H1 (cell line): ENCODE data around the gene NET1. TPM values are rescaled to one million over a fixed set of nuclear protein-coding genes. Genes with fewer than 3 reads are reported as not detected.

Experiments
- CTCF ChIA-PET: fragments of 300-600 bp; sonication (Branson Sonifier 250); formaldehyde crosslinking; loops from one replicate; lab custom pipeline; 2021; ENCODE audit not compliant: partially characterized antibody; lab: Charles Lee
- POLR2A ChIA-PET: fragments of 300-600 bp; sonication (Branson Sonifier 250); formaldehyde crosslinking; loops from one replicate; lab custom pipeline; 2021; ENCODE audit warnings: inconsistent platforms; ENCODE audit not compliant: partially characterized antibody; lab: Charles Lee
- DNase-seq, 2 experiments: peaks; one replicate each; pipeline versions ENCODE4 v3.0.0 to v3.0.0-alpha.2; 2010 to 2022; ENCODE audit warnings: low spot score in 2 of 2, low read depth in 1 of 2, mixed read lengths in 1 of 2
- FAIRE-seq: peaks from 2 replicates; lab custom pipeline; 2011; peaks lifted over from hg19 to GRCh38; lab: Jason Lieb, UNC
- H2AFZ ChIP-seq: 2 replicates; pipeline ENCODE4 v1.8.1; 2012; ENCODE audit warnings: low read length, inconsistent platforms
- H2AK5ac ChIP-seq: 2 replicates; pipeline ENCODE4 v1.6.1; 2013; ENCODE audit warnings: low read depth, low read length
- H2BK120ac ChIP-seq: replicated peaks from 2 replicates; pipeline ENCODE3; 2013; ENCODE audit warnings: low read depth, low read length, inconsistent platforms
- H2BK12ac ChIP-seq: 2 replicates; pipeline ENCODE4 v1.6.1; 2013; ENCODE audit warnings: low read depth, low read length
- H2BK15ac ChIP-seq: 2 replicates; pipeline ENCODE4 v1.6.1; 2013; ENCODE audit warnings: low read length
- H2BK20ac ChIP-seq: 2 replicates; pipeline ENCODE4 v1.6.1; 2013; ENCODE audit warnings: low read length
- H2BK5ac ChIP-seq: 2 replicates; pipeline ENCODE4 v1.6.1; 2013; ENCODE audit warnings: low read depth, low read length
- H3K14ac ChIP-seq: 2 replicates; pipeline ENCODE4 v1.6.1; 2013; ENCODE audit warnings: inconsistent platforms; ENCODE audit not compliant: insufficient read length
- H3K18ac ChIP-seq: 2 replicates; pipeline ENCODE4 v1.6.1; 2013; ENCODE audit warnings: low read length; ENCODE audit errors: extremely low read depth
- H3K23ac ChIP-seq: 2 replicates; pipeline ENCODE4 v1.6.1; 2013; ENCODE audit warnings: inconsistent platforms; ENCODE audit not compliant: insufficient read length
- H3K23me2 ChIP-seq: 2 replicates; pipeline ENCODE4 v1.6.1; 2013; ENCODE audit warnings: low read depth, low read length
- H3K27ac ChIP-seq: 2 replicates; pipeline ENCODE4 v1.6.1; 2011; ENCODE audit warnings: low read depth, low read length, inconsistent platforms
- H3K27me3 ChIP-seq, 4 experiments: replicated peaks in 1 of 4; 1 replicate in 1 of 4; 2 replicates in 3 of 4; pipeline versions ENCODE4 v1.6.1 to v1.8.1; 2011 to 2013; ENCODE audit warnings: low read length in 3 of 4, mild to moderate bottlenecking in 3 of 4, inconsistent platforms in 2 of 4, mixed read lengths in 2 of 4, moderate library complexity in 1 of 4; ENCODE audit not compliant: control insufficient read depth in 3 of 4, insufficient read depth in 3 of 4; ENCODE audit errors: extremely low read depth in 1 of 4
- H3K36me3 ChIP-seq, 4 experiments: 2 replicates each; pipeline versions ENCODE4 v1.6.1 to v1.8.1; 2011 to 2013; ENCODE audit warnings: mild to moderate bottlenecking in 4 of 4, low read length in 3 of 4, moderate library complexity in 2 of 4, control low read depth in 1 of 4, inconsistent platforms in 1 of 4; ENCODE audit not compliant: insufficient read depth in 4 of 4, control insufficient read depth in 2 of 4
- H3K4ac ChIP-seq: replicated peaks from 2 replicates; pipeline ENCODE3; 2013; ENCODE audit warnings: low read length, low read depth, mixed read lengths, inconsistent platforms; ENCODE audit not compliant: insufficient read length
- H3K4me1 ChIP-seq, 4 experiments: replicated peaks in 1 of 4; 1 replicate in 1 of 4; 2 replicates in 3 of 4; pipeline versions ENCODE4 v1.6.1 to v1.8.1; 2011 to 2013; ENCODE audit warnings: low read length in 3 of 4, inconsistent platforms in 2 of 4, mixed read lengths in 1 of 4; ENCODE audit not compliant: insufficient read depth in 4 of 4, control insufficient read depth in 3 of 4
- H3K4me2 ChIP-seq, 2 experiments: 2 replicates each; pipeline versions ENCODE4 v1.6.1 to v1.8.1; 2011 to 2013; ENCODE audit warnings: low read depth in 2 of 2, low read length in 2 of 2, control low read depth in 1 of 2, inconsistent platforms in 1 of 2, mild to moderate bottlenecking in 1 of 2; ENCODE audit not compliant: insufficient read depth in 1 of 2
- H3K4me3 ChIP-seq, 4 experiments: fragments of 200-600, 300-600 bp in 1 of 4; sonication (generic), shearing (Covaris generic), sonication (Bioruptor Twin) in 1 of 4; 2 replicates each; pipeline versions ENCODE4 v1.5.1 to v1.8.1; 2011 to 2016; ENCODE audit warnings: low read length in 4 of 4, low read depth in 3 of 4, control low read depth in 2 of 4, inconsistent platforms in 2 of 4, mild to moderate bottlenecking in 2 of 4, mixed read lengths in 1 of 4, moderate library complexity in 1 of 4; ENCODE audit not compliant: insufficient read depth in 2 of 4; ENCODE audit errors: extremely low read depth in 1 of 4
- H3K56ac ChIP-seq: replicated peaks from 2 replicates; pipeline ENCODE3; 2013; ENCODE audit warnings: low read depth, mild to moderate bottlenecking, mixed read lengths, low read length, inconsistent platforms; ENCODE audit not compliant: insufficient read length
- H3K79me1 ChIP-seq: 2 replicates; pipeline ENCODE4 v1.6.1; 2013; ENCODE audit warnings: low read depth, low read length, control low read depth
- H3K79me2 ChIP-seq, 2 experiments: 2 replicates each; pipeline versions ENCODE4 v1.6.1 to v1.8.1; 2012 to 2013; ENCODE audit warnings: low read length in 2 of 2, mild to moderate bottlenecking in 2 of 2, inconsistent platforms in 1 of 2; ENCODE audit not compliant: insufficient read depth in 2 of 2, control insufficient read depth in 1 of 2
- H3K9ac ChIP-seq, 4 experiments: replicated peaks in 1 of 4; 1 replicate in 1 of 4; 2 replicates in 3 of 4; pipeline versions ENCODE4 v1.6.1 to v1.8.1; 2011 to 2013; ENCODE audit warnings: low read depth in 3 of 4, low read length in 3 of 4, control low read depth in 2 of 4, mild to moderate bottlenecking in 2 of 4, moderate library complexity in 2 of 4, inconsistent platforms in 1 of 4; ENCODE audit errors: extremely low read depth in 1 of 4
- H3K9me3 ChIP-seq, 2 experiments: 2 replicates each; pipeline versions ENCODE4 v1.6.1 to v1.8.1; 2012 to 2013; ENCODE audit warnings: mild to moderate bottlenecking in 2 of 2, moderate library complexity in 2 of 2, control low read depth in 1 of 2, inconsistent platforms in 1 of 2, low read depth in 1 of 2, low read length in 1 of 2, mixed read lengths in 1 of 2; ENCODE audit not compliant: insufficient read depth in 2 of 2
- H4K20me1 ChIP-seq, 2 experiments: replicated peaks in 1 of 2; 2 replicates each; pipeline versions ENCODE3 to v1.8.1; 2011 to 2013; ENCODE audit warnings: inconsistent platforms in 2 of 2, low read length in 2 of 2, mild to moderate bottlenecking in 1 of 2; ENCODE audit not compliant: insufficient read depth in 2 of 2, control insufficient read depth in 1 of 2
- H4K5ac ChIP-seq: 2 replicates; pipeline ENCODE4 v1.6.1; 2013; ENCODE audit warnings: low read length, low read depth, mixed read lengths, inconsistent platforms; ENCODE audit not compliant: insufficient read length
- H4K8ac ChIP-seq: 2 replicates; pipeline ENCODE4 v1.8.0; 2013; ENCODE audit warnings: mild to moderate bottlenecking, moderate library complexity, low read length, inconsistent platforms; ENCODE audit not compliant: insufficient read depth; ENCODE audit errors: extremely low read depth
- H4K91ac ChIP-seq: replicated peaks from 2 replicates; pipeline ENCODE3; 2013; ENCODE audit warnings: low read length, mixed read lengths, inconsistent platforms; ENCODE audit not compliant: insufficient read length
- CBX5 ChIP-seq: fragments of 300-800, 300-1000 bp; sonication (generic); IDR thresholded peaks from 2 replicates; pipeline ENCODE4 v1.7.1; 2016; ENCODE audit warnings: antibody characterized with exemption, low read length, low read depth
- CBX8 ChIP-seq: fragments of 300-800, 300-1000 bp; sonication (generic); IDR thresholded peaks from 2 replicates; pipeline ENCODE4 v1.7.1; 2016; ENCODE audit warnings: low read depth, low read length, borderline replicate concordance
- CHD1 ChIP-seq: IDR thresholded peaks from 2 replicates; pipeline ENCODE4 v1.6.1; 2012; ENCODE audit warnings: low read depth, low read length, improper control_type of control experiment
- GABPA ChIP-seq: IDR thresholded peaks from 2 replicates; pipeline ENCODE4 v1.6.1; 2011; ENCODE audit warnings: mild to moderate bottlenecking, low read length, moderate library complexity, borderline replicate concordance; ENCODE audit not compliant: insufficient read depth
- HDAC6 ChIP-seq: IDR thresholded peaks from one replicate; pipeline ENCODE4 v1.7.1; 2012; ENCODE audit warnings: low read depth, mild to moderate bottlenecking, inconsistent platforms, low read length, moderate library complexity
- KDM1A ChIP-seq: fragments of 200-600, 300-600 bp; sonication (generic); IDR thresholded peaks from 2 replicates; pipeline ENCODE4 v1.7.1; 2016; ENCODE audit warnings: mild to moderate bottlenecking, low read length, borderline replicate concordance
- SP2 ChIP-seq: IDR thresholded peaks from 2 replicates; pipeline ENCODE4 v1.6.1; 2012; ENCODE audit warnings: mild to moderate bottlenecking, low read length, inconsistent platforms
- TBP ChIP-seq: IDR thresholded peaks from 2 replicates; pipeline ENCODE4 v1.6.1; 2011; ENCODE audit warnings: low read depth, low read length, improper control_type of control experiment
- USF2 ChIP-seq: IDR thresholded peaks from 2 replicates; pipeline ENCODE4 v1.6.1; 2011; ENCODE audit warnings: low read length, improper control_type of control experiment
- WGBS, 2 experiments: shearing (Covaris generic) in 1 of 2; methylation state at CpG; one replicate each; pipeline versions ENCODE4 v1.1.6 to v1.1.7; 2013 to 2015; ENCODE audit warnings: low lambda C conversion rate in 2 of 2, mixed read lengths in 2 of 2, inconsistent platforms in 1 of 2, low coverage in 1 of 2, missing lambda C conversion rate in 1 of 2; ENCODE audit not compliant: insufficient replicate concordance in 2 of 2, insufficient coverage in 1 of 2, insufficient read length in 1 of 2; ENCODE audit errors: extremely low coverage in 1 of 2, missing lambda C conversion rate in 1 of 2; 5-methylcytosine and 5-hydroxymethylcytosine counted together
- polyA plus RNA-seq, 7 experiments: library from polyadenylated mRNA; depleted of rRNA in 3 of 7; stranded (reverse) in 5 of 7; unstranded in 2 of 7; fragments of >200 nt in 5 of 7; fragments of 200-250 nt in 2 of 7; gene quantifications; 1 replicate in 5 of 7; 2 replicates in 1 of 7; 4 replicates in 1 of 7; pipeline versions ENCODE4 v1.2.1 to v1.2.3, GENCODE V29; 2011 to 2013; ENCODE audit warnings: missing spikeins in 2 of 7, mixed read lengths in 2 of 7
- total RNA-seq: library from RNA; stranded (reverse); fragmentation: NEBNext Ultra II Directional; extraction: Animal tissue kit (Norgen Biotek cat#: 25700); gene quantifications from 2 replicates; pipeline ENCODE4 v1.2.1, GENCODE V29; 2021
- TF ChIP-seq, protein P1 (sequence below), 3 experiments: IDR thresholded peaks; 1 replicate in 2 of 3; 2 replicates in 1 of 3; pipeline versions ENCODE4 v1.5.1 to v1.6.1; 2011; ENCODE audit warnings: low read length in 3 of 3, mild to moderate bottlenecking in 3 of 3, inconsistent platforms in 2 of 3, low read depth in 1 of 3, moderate library complexity in 1 of 3; ENCODE audit not compliant: insufficient read depth in 1 of 3; ENCODE audit errors: control extremely low read depth in 1 of 3

The NET1 gene
- total and polyA plus RNA-seq, 2 of the 8 experiments (the other 6 are each of a cell fraction or from before 2014, with no cell fraction given) = 21.5 to 117 TPM

GRCh38 chr10:5458425-5458824 is 46.1 kb downstream of the NET1 start:
- Histone ChIP-seq H4K8ac (no peak overlapping the region), H3K4me1 (no peaks in the 10 kb centered on the region), H4K20me1 (peaks cover 0 to 3% of the 10 kb centered on the region in 2 experiments), H2BK120ac (no peak overlapping the region), H3K14ac (no peak overlapping the region), H2AFZ (no peak overlapping the region), H3K56ac (no peak overlapping the region), H3K9ac (no peak overlapping the region), H2BK12ac (no peak overlapping the region), H3K9me3 (no peaks in the 10 kb centered on the region), H3K27ac (no peak overlapping the region), H4K5ac (no peak overlapping the region), H2AK5ac (no peak overlapping the region), H3K36me3 (peaks cover 13 to 71% (median 59%) of the 10 kb centered on the region in 4 experiments), H3K18ac (no peak overlapping the region), H3K4me2 (no peak overlapping the region), H3K23ac (no peak overlapping the region), H3K27me3 (no peaks in the 10 kb centered on the region), H2BK20ac (no peak overlapping the region), H4K91ac (no peak overlapping the region), H3K79me2 (no peaks in the 10 kb centered on the region), H3K23me2 (peaks cover under 1% of the 10 kb centered on the region; the same call in 1 of the 2 replicates), H2BK15ac (no peak overlapping the region), H2BK5ac (no peak overlapping the region), H3K4ac (no peak overlapping the region), H3K4me3 (no peak overlapping the region), H3K79me1 (no peaks in the 10 kb centered on the region)
- 96% methylated on average over 1 of the region's 1 CpG; no CpG with 5 or more reads in 1 of the 2 experiments for WGBS, 2 experiments
- CTCF ChIA-PET = interaction anchor here (1.1 kb wide), 1 partner anchor 164 kb away, joined by 3 read pairs; no protein-coding TSS in a partner anchor
- FAIRE-seq = no peak
- no peak for DNase-seq
- POLR2A ChIA-PET = no interaction called here
- TF ChIP-seq CBX5 = no peak
- no peak for TF ChIP-seq CBX8
- TF ChIP-seq, protein P1, sequence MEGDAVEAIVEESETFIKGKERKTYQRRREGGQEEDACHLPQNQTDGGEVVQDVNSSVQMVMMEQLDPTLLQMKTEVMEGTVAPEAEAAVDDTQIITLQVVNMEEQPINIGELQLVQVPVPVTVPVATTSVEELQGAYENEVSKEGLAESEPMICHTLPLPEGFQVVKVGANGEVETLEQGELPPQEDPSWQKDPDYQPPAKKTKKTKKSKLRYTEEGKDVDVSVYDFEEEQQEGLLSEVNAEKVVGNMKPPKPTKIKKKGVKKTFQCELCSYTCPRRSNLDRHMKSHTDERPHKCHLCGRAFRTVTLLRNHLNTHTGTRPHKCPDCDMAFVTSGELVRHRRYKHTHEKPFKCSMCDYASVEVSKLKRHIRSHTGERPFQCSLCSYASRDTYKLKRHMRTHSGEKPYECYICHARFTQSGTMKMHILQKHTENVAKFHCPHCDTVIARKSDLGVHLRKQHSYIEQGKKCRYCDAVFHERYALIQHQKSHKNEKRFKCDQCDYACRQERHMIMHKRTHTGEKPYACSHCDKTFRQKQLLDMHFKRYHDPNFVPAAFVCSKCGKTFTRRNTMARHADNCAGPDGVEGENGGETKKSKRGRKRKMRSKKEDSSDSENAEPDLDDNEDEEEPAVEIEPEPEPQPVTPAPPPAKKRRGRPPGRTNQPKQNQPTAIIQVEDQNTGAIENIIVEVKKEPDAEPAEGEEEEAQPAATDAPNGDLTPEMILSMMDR (IDR thresholded peaks at IDR 0.05; ENCODE audit: control extremely low read depth in 1 of 3, insufficient read depth in 1 of 3, low read depth in 1 of 3, low read length in 3 of 3) = no peak
- TF ChIP-seq SP2 = no peak
- no peak for TF ChIP-seq KDM1A
- TF ChIP-seq TBP = no peak
- TF ChIP-seq HDAC6 = no peak
- no peak for TF ChIP-seq CHD1
- TF ChIP-seq GABPA = no peak
- no peak for TF ChIP-seq USF2
